PC-9 (cell line): ENCODE results near the gene CARMIL1. TPM values are rescaled to one million over a fixed set of nuclear protein-coding genes. Genes with fewer than 3 reads are reported as not detected.

Source experiments
- BruUV-seq: library from RNA; stranded (reverse); fragments of 400-500 nt; replicated peaks from 2 replicates; lab custom pipeline; 2021; lab: Mats Ljungman, UMichigan
- CTCF ChIA-PET: fragments of 300-600 bp; sonication (Branson Sonifier 250); formaldehyde crosslinking; loops from one replicate; lab custom pipeline; 2022; ENCODE audit warnings: antibody characterized with exemption; lab: Charles Lee
- POLR2A ChIA-PET: fragments of 300-600 bp; sonication (Branson Sonifier 250); formaldehyde crosslinking; loops from one replicate; lab custom pipeline; 2022; ENCODE audit warnings: antibody characterized with exemption; ENCODE audit not compliant: unreplicated experiment; lab: Charles Lee
- DNase-seq, 2 experiments: peaks; one replicate each; pipeline versions ENCODE4 v3.0.0 to v3.0.0-alpha.2; 2015 to 2022; ENCODE audit warnings: mixed read lengths in 1 of 2
- H2AFZ ChIP-seq: fragments of 200-600 bp; sonication (generic); 2 replicates; pipeline ENCODE4 v1.8.1; 2017; ENCODE audit warnings: antibody characterized with exemption
- H3F3A ChIP-seq: fragments of 200-600 bp; sonication (generic); 2 replicates; pipeline ENCODE4 v1.8.1; 2017; ENCODE audit warnings: antibody characterized with exemption, mild to moderate bottlenecking, low read depth; ENCODE audit not compliant: insufficient read depth
- H3K27ac ChIP-seq: fragments of 200-600 bp; sonication (generic); 2 replicates; pipeline ENCODE4 v1.6.1; 2016; ENCODE audit warnings: mixed run types
- H3K27me3 ChIP-seq: fragments of 200-600 bp; sonication (generic); 2 replicates; pipeline ENCODE4 v1.6.1; 2016; ENCODE audit warnings: low read depth, mixed run types; ENCODE audit not compliant: insufficient read depth
- H3K36me3 ChIP-seq: fragments of 200-600 bp; sonication (generic); 2 replicates; pipeline ENCODE4 v1.6.1; 2016; ENCODE audit warnings: low read depth, mixed run types
- H3K4me1 ChIP-seq: fragments of 200-600 bp; sonication (generic); replicated peaks from 2 replicates; pipeline ENCODE4 v1.6.1; 2016; ENCODE audit warnings: mixed run types; ENCODE audit not compliant: insufficient read depth
- H3K4me2 ChIP-seq: fragments of 200-600 bp; sonication (generic); 2 replicates; pipeline ENCODE4 v1.6.1; 2017; ENCODE audit warnings: mixed run types
- H3K4me3 ChIP-seq: fragments of 200-600 bp; sonication (generic); 2 replicates; pipeline ENCODE4 v1.6.1; 2016; ENCODE audit warnings: mixed run types
- H3K79me2 ChIP-seq: fragments of 200-600 bp; sonication (generic); 2 replicates; pipeline ENCODE4 v1.6.1; 2017; ENCODE audit warnings: low read depth, mixed run types
- H3K9me2 ChIP-seq: fragments of 200-600 bp; sonication (generic); 2 replicates; pipeline ENCODE4 v1.8.1; 2017; ENCODE audit warnings: mild to moderate bottlenecking; ENCODE audit not compliant: insufficient read depth
- H3K9me3 ChIP-seq: fragments of 200-600 bp; sonication (generic); 2 replicates; pipeline ENCODE4 v1.8.1; 2016; ENCODE audit warnings: low read depth; ENCODE audit not compliant: insufficient read depth
- H4K20me1 ChIP-seq: fragments of 200-600 bp; sonication (generic); 2 replicates; pipeline ENCODE4 v1.8.1; 2017; ENCODE audit not compliant: insufficient read depth
- EZH2 ChIP-seq: fragments of 200-600 bp; sonication (generic); IDR thresholded peaks from 2 replicates; pipeline ENCODE4 v1.8.0; 2017; ENCODE audit warnings: antibody characterized with exemption, low read depth
- intact Hi-C: fragments of 100-400 bp; cut with micrococcal nuclease; formaldehyde crosslinking; loops from one replicate; pipeline ENCODE4 v1.10.0; 2022; ENCODE audit not compliant: unreplicated experiment
- total RNA-seq: library from RNA; stranded (reverse); gene quantifications from 2 replicates; pipeline ENCODE4 v1.2.3, GENCODE V29; 2021
- TF ChIP-seq, protein P1 (sequence below): fragments of 200-600 bp; sonication (generic); conservative IDR thresholded peaks from 2 replicates; pipeline ENCODE4 v1.6.1; 2017; ENCODE audit warnings: mixed run types, antibody characterized with exemption, mild to moderate bottlenecking, moderate library complexity

CARMIL1 gene
- total RNA-seq, 1 experiment from 2014 or later: 33.1 TPM

DNA sequence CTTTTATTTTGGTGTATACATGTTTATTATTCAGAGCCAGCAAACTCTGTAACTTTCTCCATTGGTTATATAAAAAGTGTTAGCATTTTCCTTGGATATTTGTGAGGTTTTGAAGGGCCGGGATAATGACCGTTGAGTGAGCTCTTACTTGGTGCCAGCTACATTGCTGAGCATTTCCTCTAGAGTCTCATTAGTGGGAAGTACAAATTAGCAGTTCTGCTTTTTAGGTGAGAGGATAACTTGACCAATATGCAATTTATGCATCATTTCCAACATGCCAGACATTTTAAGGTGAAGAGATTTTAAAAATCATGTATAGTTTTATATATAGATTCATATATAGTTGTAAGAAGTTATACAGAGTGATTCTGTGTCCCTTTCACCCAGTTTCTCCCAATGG lies 84.3 kb downstream of the CARMIL1 start:
- no peaks in the 10 kb centered on the region for H3K27me3 ChIP-seq
- DNase-seq: no peak
- ChIA-PET CTCF (no interaction called here), POLR2A (no interaction called here)
- no peak overlapping the region for H3K27ac ChIP-seq
- no peaks in the 10 kb centered on the region for H4K20me1 ChIP-seq
- H3K36me3 ChIP-seq: no peaks in the 10 kb centered on the region
- no peak overlapping the region for H2AFZ ChIP-seq
- peaks cover 29% of the 10 kb centered on the region; the same call in 1 of the 2 replicates for H3K79me2 ChIP-seq
- H3K4me2 ChIP-seq: no peak overlapping the region
- H3K4me1 ChIP-seq: peaks cover 7% of the 10 kb centered on the region; the same call in 1 of the 2 replicates
- no TSS peak for BruUV-seq
- H3F3A ChIP-seq: 0 out of 2 replicates have a peak, but pooled peaks cover 8% of the 10 kb centered on the region
- H3K9me2 ChIP-seq: no peaks in the 10 kb centered on the region
- no peak for TF ChIP-seq EZH2
- TF ChIP-seq, protein P1, sequence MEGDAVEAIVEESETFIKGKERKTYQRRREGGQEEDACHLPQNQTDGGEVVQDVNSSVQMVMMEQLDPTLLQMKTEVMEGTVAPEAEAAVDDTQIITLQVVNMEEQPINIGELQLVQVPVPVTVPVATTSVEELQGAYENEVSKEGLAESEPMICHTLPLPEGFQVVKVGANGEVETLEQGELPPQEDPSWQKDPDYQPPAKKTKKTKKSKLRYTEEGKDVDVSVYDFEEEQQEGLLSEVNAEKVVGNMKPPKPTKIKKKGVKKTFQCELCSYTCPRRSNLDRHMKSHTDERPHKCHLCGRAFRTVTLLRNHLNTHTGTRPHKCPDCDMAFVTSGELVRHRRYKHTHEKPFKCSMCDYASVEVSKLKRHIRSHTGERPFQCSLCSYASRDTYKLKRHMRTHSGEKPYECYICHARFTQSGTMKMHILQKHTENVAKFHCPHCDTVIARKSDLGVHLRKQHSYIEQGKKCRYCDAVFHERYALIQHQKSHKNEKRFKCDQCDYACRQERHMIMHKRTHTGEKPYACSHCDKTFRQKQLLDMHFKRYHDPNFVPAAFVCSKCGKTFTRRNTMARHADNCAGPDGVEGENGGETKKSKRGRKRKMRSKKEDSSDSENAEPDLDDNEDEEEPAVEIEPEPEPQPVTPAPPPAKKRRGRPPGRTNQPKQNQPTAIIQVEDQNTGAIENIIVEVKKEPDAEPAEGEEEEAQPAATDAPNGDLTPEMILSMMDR: no peak
- H3K9me3 ChIP-seq: no peaks in the 10 kb centered on the region
- intact Hi-C loops: no loop called here
- H3K4me3 ChIP-seq: no peak overlapping the region

DNA sequence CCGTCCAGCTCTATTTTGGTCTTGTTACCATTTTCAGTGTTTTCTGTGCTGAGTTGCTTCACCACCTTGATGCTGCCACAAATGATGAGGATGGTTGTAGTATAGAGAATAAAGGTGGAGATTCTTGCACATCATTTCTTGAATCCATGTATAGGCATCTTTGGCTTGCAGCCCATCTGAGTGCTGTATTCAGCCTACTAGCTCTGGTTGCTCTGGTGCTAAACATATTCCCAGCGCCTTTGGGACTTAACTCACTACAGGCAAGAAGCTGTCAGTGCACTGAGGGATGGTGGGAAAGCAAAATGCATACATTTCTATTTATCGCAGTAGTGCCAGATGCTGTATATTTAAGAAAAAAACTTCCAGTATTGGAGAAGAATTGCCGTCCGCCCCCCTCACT lies 86.0 kb downstream of the CARMIL1 start:
- H2AFZ ChIP-seq: no peak overlapping the region
- H3K9me3 ChIP-seq: no peaks in the 10 kb centered on the region
- H4K20me1 ChIP-seq: no peaks in the 10 kb centered on the region
- no peak for DNase-seq
- peaks cover 28% of the 10 kb centered on the region; the same call in 1 of the 2 replicates for H3K79me2 ChIP-seq
- H3K27ac ChIP-seq: no peak overlapping the region
- BruUV-seq: no TSS peak
- no peaks in the 10 kb centered on the region for H3F3A ChIP-seq
- H3K4me3 ChIP-seq: no peak overlapping the region
- H3K27me3 ChIP-seq: no peaks in the 10 kb centered on the region
- CTCF ChIA-PET: interaction anchor here (0.6 kb wide), 1 partner anchor 355 kb away, joined by 9 read pairs; no protein-coding TSS in a partner anchor
- intact Hi-C loops: no loop called here
- POLR2A ChIA-PET: no interaction called here
- no peaks in the 10 kb centered on the region for H3K36me3 ChIP-seq
- TF ChIP-seq, protein P1: no peak
- no peak for TF ChIP-seq EZH2
- H3K4me2 ChIP-seq: no peak overlapping the region
- H3K4me1 ChIP-seq: peaks cover 7% of the 10 kb centered on the region; the same call in 1 of the 2 replicates
- H3K9me2 ChIP-seq: 0 out of 2 replicates have a peak, but pooled peaks cover 3% of the 10 kb centered on the region

DNA sequence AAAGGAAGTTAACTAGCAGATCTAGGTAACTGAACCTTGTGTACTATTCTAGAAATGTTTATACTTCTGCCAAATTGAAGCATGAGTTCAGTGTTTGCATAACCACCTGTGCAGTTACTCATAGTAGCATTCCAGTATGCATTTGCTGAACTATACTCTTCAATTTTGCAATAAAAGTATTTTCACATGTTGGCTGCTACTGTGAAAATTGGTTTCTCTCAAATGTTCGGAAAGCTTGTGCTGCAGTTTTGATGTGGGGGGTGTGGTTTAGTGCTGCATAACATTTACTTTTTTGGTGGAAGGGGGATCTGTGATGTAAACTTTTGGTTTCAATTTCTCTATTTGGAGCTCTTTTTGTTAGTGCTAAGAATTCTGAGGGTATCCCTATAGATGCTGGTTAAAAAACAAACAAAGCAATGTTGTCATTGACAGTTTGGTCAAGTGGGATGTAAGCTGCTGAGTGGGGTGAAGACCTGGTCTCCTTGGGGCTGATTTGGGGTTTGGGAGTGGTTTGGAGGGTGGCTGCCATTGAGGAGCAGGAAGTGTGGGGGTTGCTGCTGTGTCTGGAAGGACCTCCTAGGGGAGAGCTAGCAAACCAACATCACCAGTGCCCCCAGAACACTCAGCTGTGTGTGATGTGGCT lies 87.8 kb downstream of the CARMIL1 start:
- intact Hi-C loops: no loop called here
- CTCF ChIA-PET: no interaction called here
- Histone ChIP-seq H3K9me3 (no peaks in the 10 kb centered on the region), H3K27me3 (no peaks in the 10 kb centered on the region), H3K4me1 (peaks cover 7% of the 10 kb centered on the region; the same call in 1 of the 2 replicates), H2AFZ (no peak overlapping the region), H3F3A (no peaks in the 10 kb centered on the region), H3K79me2 (peaks cover 35% of the 10 kb centered on the region; the same call in 1 of the 2 replicates), H3K4me2 (0 out of 2 replicates have a peak overlapping the region, but pooled peaks have one; percentile 5), H3K36me3 (no peaks in the 10 kb centered on the region), H3K27ac (no peak overlapping the region), H3K9me2 (0 out of 2 replicates have a peak, but pooled peaks cover 3% of the 10 kb centered on the region), H4K20me1 (no peaks in the 10 kb centered on the region; the same call in 1 of the 2 replicates), H3K4me3 (no peak overlapping the region)
- POLR2A ChIA-PET: interaction anchor here (0.6 kb wide), 2 partner anchors 68 to 88 kb away, joined by 3 read pairs; partner anchors contain the start of gene CARMIL1
- DNase-seq: peak in 1 of 2 experiments; percentile 43
- TF ChIP-seq EZH2: no peak
- TF ChIP-seq, protein P1: no peak
- no TSS peak for BruUV-seq
